Measurements from ENCODE around the gene RSBN1L. TPM values are rescaled to one million over a fixed set of nuclear protein-coding genes. Genes with fewer than 3 reads are reported as not detected.

RSBN1L gene
- total RNA-seq, 2 donors from 2014 or later, result 7.5 to 7.9 TPM

GRCh38 chr7:77759294-77759889 lies 63.1 kb downstream of the RSBN1L start:
- no peaks in the 10 kb centered on the region for H3K27me3 ChIP-seq

GRCh38 chr7:77760809-77761453 lies 64.7 kb downstream of the RSBN1L start:
- H3K9me3 ChIP-seq, result no peaks in the 10 kb centered on the region
- DNase-seq (ENCODE audit: low spot score), result no peak
- H3K27ac ChIP-seq, result no peak overlapping the region
- H3K36me3 ChIP-seq, result no peaks in the 10 kb centered on the region
- H3K27me3 ChIP-seq, result no peaks in the 10 kb centered on the region
- TF ChIP-seq CTCF (IDR thresholded peaks at IDR 0.05), result no peak
- peaks cover 0 to 11% of the 10 kb centered on the region in 2 donors for H3K4me1 ChIP-seq
- H3K4me3 ChIP-seq, result no peak overlapping the region

More at GRCh38 chr7:77759294-77759889, 63.1 kb downstream of the RSBN1L start:
- Histone ChIP-seq H3K27ac (no peak overlapping the region), H3K9me3 (no peaks in the 10 kb centered on the region), H3K4me1 (peaks cover 0 to 11% of the 10 kb centered on the region in 2 donors), H3K36me3 (no peaks in the 10 kb centered on the region), H3K4me3 (no peak overlapping the region)
- TF ChIP-seq CTCF (IDR thresholded peaks at IDR 0.05), result peak; percentile 82 to 87
- DNase-seq (ENCODE audit: low spot score), result peak; percentile 75

GRCh38 chr7:77765481-77765880 lies 69.2 kb downstream of the RSBN1L start:
- Histone ChIP-seq H3K27me3 (no peaks in the 10 kb centered on the region), H3K27ac (no peak overlapping the region), H3K36me3 (no peaks in the 10 kb centered on the region), H3K9me3 (no peaks in the 10 kb centered on the region), H3K4me3 (no peak overlapping the region), H3K4me1 (peaks cover 0 to 11% of the 10 kb centered on the region in 2 donors)
- no peak for DNase-seq (ENCODE audit: low spot score)
- no peak for TF ChIP-seq CTCF (IDR thresholded peaks at IDR 0.05)

GRCh38 chr7:77765906-77766800 lies 69.9 kb downstream of the RSBN1L start:
- no peaks in the 10 kb centered on the region for H3K27me3 ChIP-seq
- DNase-seq (ENCODE audit: low spot score), result no peak
- H3K9me3 ChIP-seq, result no peaks in the 10 kb centered on the region
- no peak overlapping the region for H3K27ac ChIP-seq
- H3K4me3 ChIP-seq, result no peak overlapping the region
- H3K4me1 ChIP-seq, result peaks cover 0 to 11% of the 10 kb centered on the region in 2 donors
- H3K36me3 ChIP-seq, result no peaks in the 10 kb centered on the region
- TF ChIP-seq CTCF (IDR thresholded peaks at IDR 0.05), result no peak

- no peaks in the 10 kb centered on the region for H3K27me3 ChIP-seq
- no peak overlapping the region for H3K27ac ChIP-seq
- peaks cover 0 to 11% of the 10 kb centered on the region in 2 donors for H3K4me1 ChIP-seq
- no peak for DNase-seq (ENCODE audit: low spot score)
- H3K4me3 ChIP-seq, result no peak overlapping the region
- H3K36me3 ChIP-seq, result no peaks in the 10 kb centered on the region
- H3K9me3 ChIP-seq, result no peaks in the 10 kb centered on the region
- TF ChIP-seq CTCF (IDR thresholded peaks at IDR 0.05), result no peak
Measured at GRCh38 chr7:77766801-77767605, 70.7 kb downstream of the RSBN1L start.
